ENCODE measurements around the gene DNAJC5G. TPM values are rescaled to one million over a fixed set of nuclear protein-coding genes. Genes with fewer than 3 reads are reported as not detected.

Gene DNAJC5G
- total RNA-seq: not detected in 2 replicates

GRCh38 chr2:27275211-27276150 is at the start of gene DNAJC5G:
Gene DNAJC5G (plus strand): TSS chr2:27275433. CDS start chr2:27276729, 1,296 bp downstream.

GRCh38 chr2:27262379-27263286 is 12.6 kb upstream of the DNAJC5G start, which contains the start of gene SLC30A3:
Gene SLC30A3 (minus strand): TSS chr2:27263047. CDS start chr2:27262906, 141 bp downstream.

GRCh38 chr2:27281855-27282559 is 6.8 kb downstream of the DNAJC5G start, which contains the start of gene TRIM54:
Gene TRIM54 (plus strand): TSS chr2:27282429. CDS start chr2:27282732, 303 bp downstream.

GRCh38 chr2:27308359-27308881 is 33.2 kb downstream of the DNAJC5G start, which contains the start of gene UCN:
Gene UCN (minus strand): TSS chr2:27308445. CDS start chr2:27307895, 550 bp downstream.

GRCh38 chr2:27322766-27323595 is 47.7 kb downstream of the DNAJC5G start, which contains the start of gene MPV17:
Gene MPV17 (minus strand): TSS chr2:27323097. CDS start chr2:27322517, 580 bp downstream.

Other genes starting within 250 kb of the DNAJC5G start
- gene TMEM214, start 242.5 kb upstream of the DNAJC5G start, total RNA-seq: 16.3 and 23.1 TPM in 2 replicates
- 14.9 and 19.7 TPM in 2 replicates for gene AGBL5, start 223.8 kb upstream of the DNAJC5G start, total RNA-seq
- 560 and 905 TPM in 2 replicates for gene OST4, start 203.8 kb upstream of the DNAJC5G start, total RNA-seq
- 137 and 184 TPM in 2 replicates for gene EMILIN1, start 196.8 kb upstream of the DNAJC5G start, total RNA-seq
- 0.56 and 0.96 TPM in 2 replicates for gene KHK, start 188.7 kb upstream of the DNAJC5G start, total RNA-seq
- gene CGREF1, start 156.3 kb upstream of the DNAJC5G start, total RNA-seq: 5.0 and 14.9 TPM in 2 replicates
- gene ABHD1, start 151.6 kb upstream of the DNAJC5G start, total RNA-seq: under 0.01 and 0.28 TPM in 2 replicates
- 44.5 and 53.3 TPM in 2 replicates for gene PREB, start 140.8 kb upstream of the DNAJC5G start, total RNA-seq
- gene PRR30, start 136.0 kb upstream of the DNAJC5G start, total RNA-seq: not detected in 2 replicates
- not detected in 2 replicates for gene TCF23, start 126.4 kb upstream of the DNAJC5G start, total RNA-seq
- gene ATRAID, start 63.4 kb upstream of the DNAJC5G start, total RNA-seq: 136 and 240 TPM in 2 replicates
- 14.9 and 30.3 TPM in 2 replicates for gene SLC5A6, start 63.2 kb upstream of the DNAJC5G start, total RNA-seq
- 22.6 and 47.9 TPM in 2 replicates for gene CAD, start 58.1 kb upstream of the DNAJC5G start, total RNA-seq
- under 0.01 and 0.19 TPM in 2 replicates for gene SLC30A3, start 12.4 kb upstream of the DNAJC5G start, total RNA-seq
- gene TRIM54, start 7.0 kb downstream of the DNAJC5G start, total RNA-seq: under 0.01 TPM in 1 of 2 replicates, not detected in the other
- gene UCN, start 33.0 kb downstream of the DNAJC5G start, total RNA-seq: 0.38 and 1.1 TPM in 2 replicates
- gene MPV17, start 47.7 kb downstream of the DNAJC5G start, total RNA-seq: 56.2 and 77.5 TPM in 2 replicates
- gene GTF3C2, start 81.3 kb downstream of the DNAJC5G start, total RNA-seq: 14.1 and 19.2 TPM in 2 replicates
- gene EIF2B4, start 94.9 kb downstream of the DNAJC5G start, total RNA-seq: 21.7 and 50.4 TPM in 2 replicates
- gene SNX17, start 95.2 kb downstream of the DNAJC5G start, total RNA-seq: 137 and 174 TPM in 2 replicates
- gene ZNF513, start 105.3 kb downstream of the DNAJC5G start, total RNA-seq: 6.8 and 7.1 TPM in 2 replicates
- 59.5 and 167 TPM in 2 replicates for gene PPM1G, start 134.2 kb downstream of the DNAJC5G start, total RNA-seq
- 100 and 134 TPM in 2 replicates for gene NRBP1, start 153.2 kb downstream of the DNAJC5G start, total RNA-seq
- gene KRTCAP3, start 166.9 kb downstream of the DNAJC5G start, total RNA-seq: not detected in 2 replicates
- gene IFT172, start 214.3 kb downstream of the DNAJC5G start, total RNA-seq: 23.6 and 26.8 TPM in 2 replicates
- 21.7 and 24.5 TPM in 2 replicates for gene FNDC4, start 219.8 kb downstream of the DNAJC5G start, total RNA-seq
- 1.1 and 1.9 TPM in 2 replicates for gene GCKR, start 221.4 kb downstream of the DNAJC5G start, total RNA-seq

Data from regular cardiac myocyte (primary cell).